GM19023 (cell line): Measurements from ENCODE around the gene CACFD1.

ENCODE experiments used
- ATAC-seq: cut with Tn5 transposase; IDR thresholded peaks from one replicate; pipeline ENCODE4 v1.9.1; 2021; ENCODE audit warnings: mild to moderate bottlenecking, moderate library complexity; ENCODE audit not compliant: unreplicated experiment

CACFD1 gene

GRCh38 chr9:133496861-133497842 lies 37.4 kb downstream of the CACFD1 start:
- ATAC-seq = no peak

- ATAC-seq = no peak
Measured at GRCh38 chr9:133499132-133499891, 39.5 kb downstream of the CACFD1 start.

- ATAC-seq = no peak
Measured at GRCh38 chr9:133499892-133500270, 40.1 kb downstream of the CACFD1 start.

- ATAC-seq = no peak
Measured at GRCh38 chr9:133502112-133502511, 42.3 kb downstream of the CACFD1 start.

- no peak for ATAC-seq
Measured at GRCh38 chr9:133505186-133505830, 45.5 kb downstream of the CACFD1 start.

- no peak for ATAC-seq
Measured at GRCh38 chr9:133505901-133506652, 46.3 kb downstream of the CACFD1 start.

GRCh38 chr9:133506653-133507038 lies 46.9 kb downstream of the CACFD1 start:
- ATAC-seq = no peak

GRCh38 chr9:133507246-133507965 lies 47.6 kb downstream of the CACFD1 start:
- ATAC-seq = no peak

GRCh38 chr9:133508046-133508445 lies 48.3 kb downstream of the CACFD1 start:
- ATAC-seq = no peak

GRCh38 chr9:133509179-133510083 lies 49.7 kb downstream of the CACFD1 start:
- ATAC-seq = no peak

GRCh38 chr9:133510926-133511505 lies 51.2 kb downstream of the CACFD1 start:
- ATAC-seq = no peak

GRCh38 chr9:133511607-133512006 lies 51.8 kb downstream of the CACFD1 start:
- no peak for ATAC-seq

GRCh38 chr9:133512253-133513213 lies 52.8 kb downstream of the CACFD1 start:
- ATAC-seq = no peak

GRCh38 chr9:133513214-133514100 lies 53.7 kb downstream of the CACFD1 start:
- no peak for ATAC-seq

GRCh38 chr9:133514460-133515239 lies 54.9 kb downstream of the CACFD1 start:
- no peak for ATAC-seq

GRCh38 chr9:133515240-133515610 lies 55.4 kb downstream of the CACFD1 start:
- ATAC-seq = no peak
